Inflammatory macrophage (primary cell): ENCODE results near the gene RAPGEF5.

ENCODE experiments used
- DNase-seq, 2 donors: peaks; one replicate each; pipeline ENCODE4 v3.0.0-alpha.2; 2020 to 2022

The RAPGEF5 gene

DNA sequence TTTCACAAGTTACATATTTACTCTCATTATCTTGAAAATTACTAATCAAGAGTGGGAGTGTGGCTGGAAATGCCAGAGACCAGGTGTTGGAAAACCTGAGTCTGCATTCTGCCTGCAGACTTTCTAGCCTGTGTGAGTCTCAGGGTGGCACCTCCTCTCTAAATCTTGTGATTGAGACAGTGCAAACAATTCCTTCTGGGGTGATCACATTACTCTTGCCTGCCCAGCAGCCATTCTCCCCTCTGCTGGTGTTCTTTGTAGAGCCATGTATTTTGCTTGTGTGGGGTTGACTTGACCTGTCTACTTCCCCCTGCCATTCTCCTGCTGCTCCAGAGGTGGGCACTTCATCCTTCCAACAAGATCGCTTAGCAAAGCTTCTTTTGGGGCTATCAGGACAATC is 101.1 kb downstream of the RAPGEF5 start:
- DNase-seq: no peak

DNA sequence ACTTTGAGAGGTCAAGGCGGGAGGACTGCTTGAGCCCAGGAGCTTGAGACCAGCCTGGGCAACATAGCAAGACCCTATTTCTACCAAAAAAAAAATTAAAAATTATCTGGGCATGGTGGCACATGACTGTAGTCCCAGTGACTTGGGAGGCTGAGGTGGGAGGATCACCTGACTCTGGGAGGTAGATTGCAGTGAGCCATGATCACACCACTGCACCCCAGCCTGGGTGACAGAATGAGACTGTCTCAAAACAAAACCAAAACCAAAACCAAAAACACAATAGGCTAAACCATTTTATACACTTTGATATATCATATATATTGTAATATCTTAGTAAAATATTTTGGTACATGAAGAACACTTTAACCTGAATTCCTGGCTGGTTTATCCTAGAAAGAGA is 101.6 kb downstream of the RAPGEF5 start:
- peak in 1 of 2 donors; percentile 14 for DNase-seq

DNA sequence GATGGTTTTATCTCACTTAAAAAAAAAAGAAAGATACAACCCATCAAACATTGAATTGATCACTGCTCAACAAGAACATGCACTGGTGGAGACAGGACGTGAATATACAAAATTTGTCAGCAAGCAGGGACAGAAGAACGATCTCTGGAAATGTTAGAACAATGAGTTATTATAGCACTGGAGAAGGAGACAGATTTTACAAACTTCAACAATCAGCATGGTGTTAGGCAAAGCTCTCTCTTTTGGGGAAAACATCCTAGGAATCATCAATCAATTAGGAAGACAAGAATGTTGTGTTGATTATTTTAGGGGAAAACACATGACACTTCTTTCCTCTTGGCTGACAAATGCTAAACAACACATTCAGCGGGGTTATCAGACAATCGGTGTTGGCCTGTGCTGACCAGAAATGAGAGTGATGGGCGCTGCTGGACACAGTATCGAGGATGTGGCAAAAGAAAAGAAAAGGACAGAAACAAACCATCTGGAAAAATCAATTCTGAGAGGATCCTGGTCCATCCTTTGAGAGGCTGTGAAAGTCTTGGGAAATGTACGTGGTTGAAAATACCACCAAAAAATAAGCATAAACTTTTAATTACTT is 103.9 kb downstream of the RAPGEF5 start:
- DNase-seq: no peak

DNA sequence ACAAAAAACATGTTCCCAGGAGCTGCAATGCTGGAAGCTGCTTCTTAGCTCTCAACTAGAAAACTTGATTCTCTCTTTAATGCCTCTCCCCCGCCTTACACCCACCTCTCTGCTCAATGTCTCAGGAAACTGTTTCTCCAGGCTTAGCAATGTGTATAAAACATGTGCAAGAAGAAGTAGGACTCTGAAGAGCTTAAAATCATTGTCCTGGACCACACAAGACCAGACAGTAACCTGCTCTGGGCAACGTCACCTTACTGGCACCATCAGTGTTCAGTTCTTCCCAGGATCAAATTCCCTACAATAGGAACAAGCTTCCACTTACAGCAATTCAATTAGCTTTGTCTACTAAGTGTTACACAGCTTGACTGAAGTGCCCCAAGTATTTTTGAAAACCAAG is 104.9 kb downstream of the RAPGEF5 start:
- DNase-seq: no peak

DNA sequence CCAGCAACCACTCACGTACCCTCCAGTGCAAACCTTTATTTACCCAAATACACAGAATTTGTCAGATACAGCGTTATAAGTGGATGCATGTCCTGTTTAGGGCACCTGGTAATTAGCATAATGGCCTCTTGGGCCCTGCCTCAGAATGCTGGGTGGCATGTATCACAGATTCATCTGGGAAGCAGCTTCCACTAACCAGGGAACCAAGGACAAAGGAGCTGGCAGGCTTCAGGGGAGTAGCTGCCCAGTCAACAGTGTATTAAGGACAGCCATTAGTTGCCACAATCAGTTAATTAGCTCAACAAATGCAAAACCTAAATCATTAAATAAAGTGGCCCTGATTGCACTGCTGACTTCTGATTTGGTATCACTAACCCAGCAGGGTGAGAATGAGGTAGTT is 105.7 kb downstream of the RAPGEF5 start:
- no peak for DNase-seq

DNA sequence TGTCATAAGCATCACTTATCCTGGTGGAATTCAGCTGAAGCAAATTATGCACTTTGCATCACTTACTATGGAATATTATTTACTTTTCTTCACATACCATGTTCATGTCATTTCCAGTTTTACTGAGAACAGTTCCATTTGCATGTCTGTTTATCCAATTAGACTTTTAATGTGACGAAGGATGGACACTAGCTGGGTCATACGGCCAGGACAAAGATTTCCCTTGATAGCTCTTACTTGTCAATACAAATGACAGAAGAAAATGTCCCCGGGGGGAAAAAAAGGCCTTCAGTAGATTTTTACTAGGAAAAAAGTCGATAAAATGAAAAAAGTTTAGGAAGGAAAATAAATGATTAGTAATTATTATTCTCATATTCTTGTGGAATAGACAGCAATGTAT is 106.6 kb downstream of the RAPGEF5 start:
- DNase-seq: no peak

DNA sequence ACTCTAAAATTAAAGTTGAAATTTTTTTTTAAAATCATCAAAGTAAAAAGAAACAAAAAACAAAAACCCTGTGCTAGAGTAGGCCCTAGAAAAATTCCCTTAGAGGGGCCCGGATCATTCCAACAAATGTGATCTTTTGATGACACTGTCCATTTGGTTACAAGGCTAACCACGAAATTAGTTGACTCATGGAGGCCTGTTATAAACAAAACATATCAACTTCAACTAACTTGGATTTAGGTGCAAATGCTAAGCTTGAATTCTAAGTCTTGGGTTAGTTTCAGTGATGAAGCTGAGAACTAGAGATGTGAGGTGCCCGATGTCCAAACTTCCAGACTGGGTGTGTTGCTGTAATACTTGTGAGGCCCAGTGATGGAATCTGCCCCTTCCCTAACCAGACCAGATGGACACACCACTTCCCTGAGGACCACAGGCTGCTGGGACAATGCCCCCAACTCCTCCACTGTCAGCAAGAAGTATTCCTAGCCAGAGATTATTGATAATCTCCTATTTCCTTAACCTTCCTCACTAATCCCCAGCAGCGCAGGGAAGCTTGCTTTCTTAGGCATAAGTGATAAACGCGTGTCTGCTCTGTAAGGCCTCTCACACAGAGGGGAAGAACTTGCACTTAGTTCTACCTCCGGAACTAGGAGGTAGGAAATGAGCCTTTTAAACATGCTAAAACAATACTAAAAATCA is 108.7 kb downstream of the RAPGEF5 start:
- no peak for DNase-seq

DNA sequence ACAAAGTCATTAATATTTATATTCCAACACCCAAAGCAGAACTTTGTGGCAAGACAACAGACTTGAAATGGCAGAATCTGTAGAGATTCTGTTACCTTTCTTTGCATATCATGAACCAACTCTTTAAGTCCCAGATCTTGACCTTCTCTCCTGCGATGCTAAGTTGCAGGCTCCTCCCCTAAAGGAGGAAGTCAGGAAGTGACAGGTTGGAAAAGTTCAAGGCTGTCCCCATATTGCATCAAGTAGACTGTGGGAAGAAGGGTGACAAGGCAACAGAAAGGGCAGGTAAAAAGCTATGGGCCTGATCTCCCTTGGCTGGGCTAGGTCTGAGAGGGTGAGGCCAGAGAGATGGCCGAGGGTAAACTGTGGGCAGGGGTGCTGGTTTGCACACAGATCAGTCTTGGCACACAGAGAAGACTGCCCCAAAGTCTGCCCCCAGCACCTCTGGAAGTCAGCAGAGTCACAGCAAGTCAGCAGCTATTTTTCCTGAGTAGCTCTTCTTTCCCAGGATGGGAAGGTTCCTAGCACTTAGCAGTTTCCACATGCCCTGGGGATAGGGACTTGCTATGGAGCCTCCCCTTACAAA is 115.1 kb downstream of the RAPGEF5 start:
- no peak for DNase-seq

DNA sequence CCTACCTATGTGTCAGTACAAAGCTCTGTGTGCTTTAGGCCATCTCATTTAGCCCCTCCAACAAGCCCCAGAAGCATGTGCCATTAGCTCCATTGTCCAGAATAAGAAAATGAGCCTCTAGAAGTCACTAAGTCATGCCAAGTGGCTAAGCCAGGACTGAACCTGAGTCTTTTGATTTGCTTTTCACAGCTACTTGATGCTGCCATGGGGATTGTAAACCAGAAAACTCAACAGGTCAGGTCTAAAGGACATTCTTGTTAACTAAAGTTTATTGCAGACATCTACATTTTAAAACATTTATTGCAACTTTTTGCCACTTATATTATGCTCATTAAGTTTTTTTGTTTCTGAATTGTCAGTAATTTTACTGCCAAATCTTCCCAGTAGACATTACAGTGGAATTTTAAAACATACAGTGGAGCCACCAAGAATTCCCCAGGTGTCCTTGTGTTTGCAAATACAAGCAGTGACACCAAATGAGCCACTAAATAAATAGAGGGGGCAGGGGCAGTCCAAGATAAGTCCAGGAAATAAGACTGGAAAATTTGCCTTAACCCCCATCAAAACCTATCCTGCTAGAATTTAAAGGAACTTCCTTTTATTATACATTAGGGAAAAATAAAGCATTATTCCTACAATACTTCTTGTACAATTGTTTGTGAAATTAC is 115.9 kb downstream of the RAPGEF5 start:
- DNase-seq: no peak

DNA sequence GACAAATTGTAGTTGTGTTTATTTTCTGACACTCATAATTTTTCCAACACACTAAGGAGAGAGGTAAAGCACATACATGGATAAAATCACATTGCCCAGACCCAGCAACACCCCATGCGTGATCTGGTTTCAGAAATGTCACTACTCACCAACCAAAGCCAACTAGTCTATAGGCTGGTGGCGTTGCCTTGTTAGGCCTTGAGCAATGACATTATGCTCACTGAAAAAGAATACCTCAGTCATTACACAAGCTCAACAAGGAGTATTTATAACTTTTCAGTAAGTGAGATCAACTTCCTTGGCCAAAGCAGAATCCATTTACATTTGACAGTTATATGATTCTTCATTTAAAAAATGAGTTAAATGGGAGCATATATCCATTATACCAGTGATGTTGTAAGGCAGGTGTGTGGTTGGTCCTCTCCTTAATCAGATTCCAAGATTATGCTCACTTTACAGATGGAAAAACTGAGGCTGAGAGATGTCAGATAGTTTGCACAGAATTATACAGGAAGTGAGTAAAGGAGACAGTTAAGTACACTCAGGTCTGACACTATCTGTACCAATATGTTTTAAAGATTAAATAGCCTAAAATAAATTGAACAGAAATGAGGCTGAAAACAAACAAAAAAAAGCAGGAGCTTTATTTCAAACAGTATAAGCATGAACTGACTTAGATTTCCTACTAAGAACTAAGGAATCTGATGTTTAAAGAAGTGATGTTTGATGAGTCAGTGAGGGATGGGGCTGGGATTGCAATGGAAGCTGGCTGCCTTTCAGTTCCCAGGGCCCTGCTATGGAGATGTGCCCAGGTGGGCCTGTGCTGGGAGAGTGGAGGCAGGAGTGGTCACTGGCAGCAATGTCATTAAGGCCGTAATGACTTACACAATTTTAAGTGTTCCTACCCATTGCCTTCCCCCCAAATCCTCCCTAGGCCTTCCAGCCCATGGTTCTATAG is 118.3 kb downstream of the RAPGEF5 start:
- DNase-seq: no peak

DNA sequence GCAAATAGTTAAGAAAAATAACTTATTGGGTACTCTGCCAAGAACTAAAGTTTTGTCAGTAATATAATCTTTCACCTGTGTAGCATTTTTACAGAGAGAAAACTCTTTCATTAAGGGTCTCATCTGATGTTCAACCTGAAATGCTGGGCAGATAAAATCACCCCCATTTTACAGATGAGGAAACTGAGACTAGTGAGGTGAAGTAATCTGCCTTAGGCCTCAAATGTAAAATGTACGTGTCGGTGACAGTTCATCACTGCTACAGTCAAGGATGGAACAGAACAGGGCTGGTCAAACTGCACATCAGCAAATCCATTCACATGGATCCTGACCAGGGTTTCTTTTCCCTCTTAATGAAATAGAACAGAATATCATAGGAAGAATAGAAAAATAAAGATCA is 121.8 kb downstream of the RAPGEF5 start:
- no peak for DNase-seq

DNA sequence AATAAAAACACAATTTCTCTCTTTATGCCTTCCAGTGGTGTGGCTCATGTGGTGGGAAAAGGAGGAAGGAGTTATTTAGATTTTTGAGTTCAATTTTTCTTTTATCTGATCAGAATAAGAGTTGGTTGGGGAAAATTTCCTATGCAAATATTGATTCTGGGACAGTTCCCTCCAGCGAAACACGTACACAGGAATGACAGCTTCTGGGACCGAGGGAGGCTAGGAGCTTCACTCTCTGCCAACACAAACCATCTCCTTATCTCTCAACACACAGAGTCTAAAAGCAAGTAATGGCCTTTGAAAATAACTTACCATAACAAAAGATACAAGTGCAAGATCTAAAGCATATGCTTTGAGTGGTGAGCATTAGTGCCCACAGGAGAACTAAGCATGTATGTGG is 122.7 kb downstream of the RAPGEF5 start:
- no peak for DNase-seq

DNA sequence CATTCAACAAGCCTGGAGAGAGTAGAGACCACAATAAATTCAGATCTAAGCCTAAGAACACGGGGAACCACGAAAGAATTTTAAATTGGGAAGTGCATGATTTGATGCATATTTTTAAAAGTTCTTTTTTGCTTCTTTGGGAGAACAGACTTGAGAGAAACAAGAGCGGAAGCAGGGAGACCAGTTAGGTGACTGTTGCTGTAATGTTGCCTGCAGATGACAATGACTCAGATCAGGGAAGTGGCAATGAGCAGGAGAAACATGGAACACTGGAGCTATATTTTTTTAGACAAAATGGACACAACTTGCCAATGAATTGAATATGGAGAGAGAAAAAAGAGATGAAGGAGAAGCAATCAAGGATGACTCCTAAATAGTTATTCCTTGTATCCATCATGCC is 125.1 kb downstream of the RAPGEF5 start:
- DNase-seq: peak in 1 of 2 donors; percentile 6

DNA sequence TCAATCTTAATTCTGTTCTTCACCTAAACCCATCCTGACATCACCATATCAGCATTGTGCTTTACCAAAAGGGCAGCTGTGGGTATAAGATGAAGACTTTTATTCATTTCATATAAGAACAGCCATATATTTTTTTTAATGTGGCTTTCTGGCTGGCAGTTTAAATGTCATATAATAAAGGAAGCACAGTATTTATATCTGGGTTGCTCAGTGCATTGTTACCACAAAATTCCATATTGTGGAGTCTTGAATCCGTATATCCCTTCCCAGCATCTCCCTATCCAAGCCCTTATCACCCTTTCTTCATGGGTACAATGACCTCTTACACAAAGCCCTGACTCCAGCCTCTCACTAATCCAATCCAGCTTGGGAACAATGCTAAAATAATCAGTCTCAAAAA is 125.8 kb downstream of the RAPGEF5 start:
- no peak for DNase-seq

DNA sequence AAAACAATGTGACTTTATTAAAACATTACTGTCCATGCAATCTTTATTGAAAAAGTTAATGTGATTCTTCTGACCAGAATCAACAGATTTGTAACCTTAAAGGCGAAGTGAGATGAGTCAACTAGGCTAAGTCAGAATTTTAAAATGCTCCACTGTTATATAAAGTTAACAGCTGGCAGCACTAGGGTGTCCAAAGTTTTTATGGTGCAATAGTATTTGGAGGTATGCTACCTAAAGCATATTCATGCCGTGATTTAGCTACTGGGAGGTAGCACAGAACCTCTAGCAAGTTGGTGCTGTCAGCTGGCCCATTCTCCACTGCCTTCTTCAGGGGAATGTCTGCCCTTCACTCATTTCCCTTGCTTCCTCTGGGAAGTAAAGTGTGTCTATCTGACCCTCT is 126.7 kb downstream of the RAPGEF5 start:
- no peak for DNase-seq

DNA sequence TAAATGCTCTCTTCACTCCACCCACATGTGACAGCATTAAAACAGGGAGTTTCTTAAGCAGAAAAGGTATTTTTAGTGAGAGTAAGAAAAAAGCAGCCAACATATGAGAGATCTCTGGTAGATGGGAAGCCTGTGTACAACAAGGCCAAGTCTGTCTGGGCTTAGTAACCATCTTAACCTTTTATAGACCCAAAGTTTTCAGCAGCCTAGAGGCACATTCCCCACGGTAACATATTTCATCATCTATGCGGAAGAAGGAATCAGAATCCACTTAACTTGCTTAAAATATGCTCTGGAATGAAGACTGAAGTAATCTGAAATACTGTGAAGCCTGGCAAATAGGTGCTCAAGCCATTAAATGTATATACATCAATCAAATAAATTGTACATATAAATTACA is 127.8 kb downstream of the RAPGEF5 start:
- no peak for DNase-seq

DNA sequence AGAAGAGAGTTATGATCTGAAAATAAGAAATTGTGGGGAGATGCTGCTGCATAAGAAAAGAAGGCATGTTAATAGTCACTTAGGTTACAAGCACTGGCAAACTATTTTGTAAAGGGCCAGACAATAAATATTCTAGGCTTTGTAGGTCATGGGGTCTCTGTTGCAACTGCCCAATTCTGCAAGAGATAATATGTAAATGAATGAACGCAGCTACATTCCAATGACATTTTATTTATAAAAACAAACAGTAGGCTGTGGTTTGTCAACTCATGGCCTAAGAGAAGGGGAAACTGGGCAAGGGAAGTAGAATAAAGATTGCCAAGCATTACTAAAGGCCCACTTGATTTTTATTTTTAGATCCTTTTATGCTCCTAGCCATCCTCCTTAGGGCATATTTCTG is 133.1 kb downstream of the RAPGEF5 start:
- DNase-seq: peak; percentile 70 to 76

DNA sequence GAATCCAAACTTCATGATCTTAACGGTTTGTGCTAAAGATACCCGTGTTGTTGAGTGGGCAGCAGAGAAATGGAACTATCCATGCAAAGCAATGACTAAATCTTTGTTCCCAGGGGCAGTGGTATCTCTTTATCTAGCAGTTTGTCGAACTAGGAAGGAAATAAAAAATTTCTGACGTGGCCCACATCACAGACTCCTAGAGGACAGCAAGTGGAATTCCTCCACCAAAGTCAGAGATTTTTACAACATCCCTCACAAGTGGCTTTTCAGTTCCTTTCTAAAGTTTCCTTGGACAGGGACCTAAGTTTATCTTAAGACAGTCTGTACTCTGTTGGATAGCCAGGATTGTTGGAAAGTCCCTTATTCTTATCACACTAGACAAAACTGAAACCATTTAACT is 136.0 kb downstream of the RAPGEF5 start:
- no peak for DNase-seq

DNA sequence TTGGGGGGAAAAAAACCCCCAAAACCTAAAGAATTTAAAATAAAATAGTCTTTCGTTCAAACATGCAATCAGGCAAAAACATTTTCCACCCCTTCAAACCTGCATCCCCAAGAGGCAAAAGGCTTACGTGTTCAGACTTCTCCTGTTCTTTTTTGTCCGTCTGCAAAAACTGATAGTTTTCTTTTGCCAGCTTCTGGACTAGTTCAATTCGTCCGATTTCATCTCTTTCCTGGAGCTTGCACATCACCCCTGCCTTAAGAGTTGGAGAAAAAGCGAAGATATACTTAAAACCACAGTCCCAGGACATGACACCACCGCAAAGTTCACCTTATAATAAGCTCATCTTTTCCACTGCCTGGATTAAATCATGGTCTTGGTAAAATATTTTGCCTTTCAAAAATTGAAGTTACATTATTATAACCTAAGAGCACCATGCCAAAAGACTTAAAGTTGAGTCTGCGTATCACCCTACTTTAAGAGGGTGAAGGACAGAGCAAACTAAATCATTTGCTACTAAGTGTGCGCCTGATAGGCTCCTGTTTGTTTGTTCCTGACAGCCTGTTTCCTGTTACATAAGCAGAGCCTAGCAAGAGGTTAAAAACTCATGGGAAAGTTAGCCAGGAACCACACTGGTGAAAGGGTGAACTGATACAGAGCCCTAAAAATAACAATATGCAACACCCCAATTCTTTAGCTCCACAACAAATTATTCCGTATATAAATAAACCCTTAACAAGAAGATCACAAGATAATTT is 137.0 kb downstream of the RAPGEF5 start:
- DNase-seq: no peak

DNA sequence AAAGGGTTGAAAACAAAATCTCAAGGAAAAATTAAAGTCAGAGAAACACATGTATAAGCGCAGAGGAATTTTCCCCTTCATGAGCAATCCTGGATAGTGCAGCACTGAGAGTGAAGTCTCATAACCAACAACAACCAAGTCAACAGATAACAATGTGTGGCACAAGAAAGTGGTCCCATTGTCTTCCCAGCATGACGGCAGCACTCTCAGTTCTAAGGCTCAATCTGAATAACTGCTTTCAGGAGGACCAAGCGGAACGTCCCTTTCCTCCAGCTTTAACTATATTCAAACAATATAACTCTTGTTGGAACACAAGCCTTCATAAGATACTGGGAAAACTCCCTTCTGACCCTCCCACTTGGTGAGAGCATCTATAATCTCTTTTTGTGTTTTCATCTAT is 137.9 kb downstream of the RAPGEF5 start:
- no peak for DNase-seq

DNA sequence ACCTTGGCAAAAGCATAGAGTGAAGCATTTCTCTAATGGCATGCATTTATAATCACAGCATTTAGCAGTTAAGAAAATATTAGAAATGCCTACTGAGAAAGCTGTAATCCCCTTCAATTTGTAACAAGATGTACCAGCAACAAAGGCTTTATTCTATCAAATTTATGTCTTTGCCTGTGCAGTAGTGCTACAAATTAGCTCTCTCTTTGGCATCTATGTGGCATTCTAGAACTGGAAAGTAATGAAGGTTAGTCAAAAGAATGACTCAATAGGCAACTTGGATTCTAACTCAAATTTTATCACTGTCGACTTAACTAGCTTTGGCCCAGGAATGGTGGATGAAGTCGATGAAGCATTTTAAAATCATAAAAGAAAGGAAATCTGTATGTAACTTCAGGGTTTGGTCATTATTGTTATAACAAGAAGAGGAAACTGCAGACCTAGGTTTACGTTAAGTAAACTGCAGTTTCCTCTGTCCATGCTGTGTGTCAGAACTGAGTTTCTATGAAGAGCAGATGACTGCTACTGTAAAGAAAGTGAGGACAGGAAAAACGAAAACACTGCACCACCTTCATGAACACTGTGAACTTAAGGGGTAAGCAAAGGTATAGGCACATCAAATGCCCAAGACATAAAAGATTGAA is 140.0 kb downstream of the RAPGEF5 start:
- DNase-seq: no peak
